ENCODE data around the gene MAN2A1. TPM values are rescaled to one million over a fixed set of nuclear protein-coding genes. Genes with fewer than 3 reads are reported as not detected.

MAN2A1 gene
- total RNA-seq, 1 donor from 2014 or later: 25.5 TPM

DNA sequence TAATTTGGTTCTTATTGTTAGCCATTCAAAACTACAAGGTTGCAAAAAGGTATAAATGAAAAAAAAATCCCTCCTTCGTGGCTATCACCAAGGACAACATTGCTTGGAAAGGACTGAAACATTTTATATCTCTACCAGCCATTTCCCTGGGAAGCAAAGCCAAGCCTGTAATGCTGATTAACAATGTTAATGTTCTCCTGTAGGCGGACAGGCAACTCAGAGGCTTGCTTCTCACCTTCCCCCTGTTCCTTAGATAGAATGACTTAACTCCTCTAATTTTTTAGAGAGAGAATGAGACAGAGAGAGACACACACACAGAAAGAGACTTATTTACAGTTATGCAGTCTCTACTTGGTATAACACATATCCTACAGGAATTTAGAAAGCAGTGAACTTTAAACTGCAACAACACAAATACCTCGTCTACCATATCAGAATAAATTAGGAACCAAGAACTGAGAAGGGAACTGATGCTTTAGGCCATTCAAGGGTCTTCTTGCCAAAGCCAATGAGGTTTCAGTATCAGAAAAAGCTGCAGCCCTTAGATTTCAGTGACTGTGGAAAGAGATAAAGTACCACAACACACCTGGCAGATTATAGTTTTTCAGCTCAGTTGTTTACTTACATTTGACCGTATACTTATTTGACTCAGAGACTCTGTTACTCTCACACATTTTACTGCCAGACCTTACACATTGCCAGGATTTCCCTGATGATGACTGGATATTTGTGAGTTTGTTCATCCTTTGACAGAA is 20.9 kb upstream of the MAN2A1 start:
- no peaks in the 10 kb centered on the region for H3K9me3 Mint-ChIP-seq

DNA sequence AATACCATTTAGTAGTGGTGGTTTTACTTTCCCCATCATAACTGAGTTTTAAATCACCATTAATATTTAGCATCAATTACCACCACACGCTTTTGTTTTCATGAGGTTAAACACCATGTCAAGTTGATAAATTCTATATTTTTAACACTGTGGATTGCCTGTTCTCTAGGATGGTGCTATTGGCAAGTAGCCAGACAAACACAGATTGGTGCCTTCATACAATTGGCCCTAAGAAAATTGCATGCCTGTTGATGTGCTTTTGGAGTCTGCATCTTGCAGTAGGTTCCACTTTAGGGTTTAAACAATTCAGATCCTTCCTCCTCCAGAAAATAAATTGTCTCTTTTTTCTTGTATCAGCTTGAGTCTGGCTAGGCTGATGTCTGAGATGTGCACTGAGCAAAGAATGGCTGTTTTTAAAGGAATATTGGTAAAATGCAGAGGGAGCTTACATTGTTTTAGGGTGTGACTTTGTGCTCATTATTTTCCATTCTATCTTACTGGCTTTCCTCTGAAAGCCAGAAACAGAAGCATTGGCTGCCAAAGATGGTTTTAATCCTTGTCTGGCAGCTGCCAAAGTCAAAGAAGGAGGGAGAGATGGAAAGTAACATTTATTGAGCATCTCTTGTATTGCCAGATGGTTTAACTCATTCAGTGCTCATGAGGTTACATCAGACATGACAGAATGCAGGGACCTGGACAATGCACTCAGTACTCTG is 19.6 kb upstream of the MAN2A1 start:
- H3K27ac Mint-ChIP-seq (ENCODE audit: unreplicated experiment): no peak overlapping the region
- H3K27me3 Mint-ChIP-seq (ENCODE audit: low read depth): no peaks in the 10 kb centered on the region

More for the DNA sequence above, 20.9 kb upstream of the MAN2A1 start:
- Mint-ChIP-seq H3K27me3 (ENCODE audit: low read depth) (no peaks in the 10 kb centered on the region), H3K4me3 (no peak overlapping the region), H3K27ac (ENCODE audit: unreplicated experiment) (no peak overlapping the region), H3K36me3 (ENCODE audit: low read depth) (no peaks in the 10 kb centered on the region), H3K4me1 (no peaks in the 10 kb centered on the region)
- DNase-seq (ENCODE audit: low read depth, low spot score): no peak
- TF ChIP-seq, protein P1, sequence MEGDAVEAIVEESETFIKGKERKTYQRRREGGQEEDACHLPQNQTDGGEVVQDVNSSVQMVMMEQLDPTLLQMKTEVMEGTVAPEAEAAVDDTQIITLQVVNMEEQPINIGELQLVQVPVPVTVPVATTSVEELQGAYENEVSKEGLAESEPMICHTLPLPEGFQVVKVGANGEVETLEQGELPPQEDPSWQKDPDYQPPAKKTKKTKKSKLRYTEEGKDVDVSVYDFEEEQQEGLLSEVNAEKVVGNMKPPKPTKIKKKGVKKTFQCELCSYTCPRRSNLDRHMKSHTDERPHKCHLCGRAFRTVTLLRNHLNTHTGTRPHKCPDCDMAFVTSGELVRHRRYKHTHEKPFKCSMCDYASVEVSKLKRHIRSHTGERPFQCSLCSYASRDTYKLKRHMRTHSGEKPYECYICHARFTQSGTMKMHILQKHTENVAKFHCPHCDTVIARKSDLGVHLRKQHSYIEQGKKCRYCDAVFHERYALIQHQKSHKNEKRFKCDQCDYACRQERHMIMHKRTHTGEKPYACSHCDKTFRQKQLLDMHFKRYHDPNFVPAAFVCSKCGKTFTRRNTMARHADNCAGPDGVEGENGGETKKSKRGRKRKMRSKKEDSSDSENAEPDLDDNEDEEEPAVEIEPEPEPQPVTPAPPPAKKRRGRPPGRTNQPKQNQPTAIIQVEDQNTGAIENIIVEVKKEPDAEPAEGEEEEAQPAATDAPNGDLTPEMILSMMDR (conservative IDR thresholded peaks at IDR 0.05): no peak

DNA sequence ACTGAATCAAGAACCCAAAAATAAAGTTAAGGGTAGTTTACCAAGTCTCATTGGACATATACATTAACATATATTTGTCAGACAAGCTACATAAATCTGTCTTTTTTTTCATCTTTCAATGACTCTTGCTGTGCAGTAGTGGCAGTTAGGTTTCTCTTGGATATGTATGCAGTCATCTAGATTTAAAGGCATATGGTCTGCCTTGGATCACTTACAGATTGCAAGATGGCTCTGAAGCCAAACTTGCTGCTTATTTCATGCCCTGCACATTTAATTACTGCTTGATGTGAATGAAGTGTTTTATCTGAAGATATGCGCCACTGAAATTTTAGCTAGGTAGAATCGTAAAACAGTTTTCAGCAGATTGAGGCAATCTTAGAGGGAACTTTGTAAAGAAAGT is 18.6 kb upstream of the MAN2A1 start:
- H3K27ac Mint-ChIP-seq (ENCODE audit: unreplicated experiment): no peak overlapping the region
- H3K4me3 Mint-ChIP-seq: no peak overlapping the region
- TF ChIP-seq, protein P1 (conservative IDR thresholded peaks at IDR 0.05): no peak
- H3K4me1 Mint-ChIP-seq: no peaks in the 10 kb centered on the region
- H3K36me3 Mint-ChIP-seq (ENCODE audit: low read depth): no peaks in the 10 kb centered on the region
- H3K27me3 Mint-ChIP-seq (ENCODE audit: low read depth): no peaks in the 10 kb centered on the region
- DNase-seq (ENCODE audit: low read depth, low spot score): no peak
- no peaks in the 10 kb centered on the region for H3K9me3 Mint-ChIP-seq

More for the DNA sequence above, 19.6 kb upstream of the MAN2A1 start:
- no peaks in the 10 kb centered on the region for H3K36me3 Mint-ChIP-seq (ENCODE audit: low read depth)
- H3K4me1 Mint-ChIP-seq: no peaks in the 10 kb centered on the region
- DNase-seq (ENCODE audit: low read depth, low spot score): no peak
- no peaks in the 10 kb centered on the region for H3K9me3 Mint-ChIP-seq
- H3K4me3 Mint-ChIP-seq: no peak overlapping the region
- TF ChIP-seq, protein P1 (conservative IDR thresholded peaks at IDR 0.05): no peak

DNA sequence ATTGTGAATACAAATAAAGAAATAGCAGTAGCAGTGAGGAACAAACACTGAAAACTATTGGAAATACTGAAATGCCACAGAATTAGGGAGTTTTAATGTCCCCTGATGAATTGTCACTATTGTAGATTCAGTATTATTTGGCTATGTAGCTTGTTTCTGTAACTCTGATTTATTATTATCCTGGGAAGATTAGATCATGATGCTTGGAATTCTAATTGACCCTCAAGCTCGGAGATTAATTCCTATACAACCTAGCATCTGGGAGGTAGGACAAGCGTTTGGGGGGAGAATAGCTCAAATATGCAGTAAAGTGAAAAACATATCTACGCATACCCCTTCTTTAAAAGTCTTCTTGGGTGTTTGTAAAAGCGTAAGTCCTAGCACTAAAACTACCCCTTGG is 15.1 kb upstream of the MAN2A1 start:
- Mint-ChIP-seq H3K27me3 (ENCODE audit: low read depth) (no peaks in the 10 kb centered on the region), H3K9me3 (no peaks in the 10 kb centered on the region), H3K4me1 (peaks cover 6% of the 10 kb centered on the region), H3K4me3 (no peak overlapping the region), H3K27ac (ENCODE audit: unreplicated experiment) (no peak overlapping the region), H3K36me3 (ENCODE audit: low read depth) (no peaks in the 10 kb centered on the region)
- TF ChIP-seq, protein P1 (conservative IDR thresholded peaks at IDR 0.05): no peak
- no peak for DNase-seq (ENCODE audit: low read depth, low spot score)

DNA sequence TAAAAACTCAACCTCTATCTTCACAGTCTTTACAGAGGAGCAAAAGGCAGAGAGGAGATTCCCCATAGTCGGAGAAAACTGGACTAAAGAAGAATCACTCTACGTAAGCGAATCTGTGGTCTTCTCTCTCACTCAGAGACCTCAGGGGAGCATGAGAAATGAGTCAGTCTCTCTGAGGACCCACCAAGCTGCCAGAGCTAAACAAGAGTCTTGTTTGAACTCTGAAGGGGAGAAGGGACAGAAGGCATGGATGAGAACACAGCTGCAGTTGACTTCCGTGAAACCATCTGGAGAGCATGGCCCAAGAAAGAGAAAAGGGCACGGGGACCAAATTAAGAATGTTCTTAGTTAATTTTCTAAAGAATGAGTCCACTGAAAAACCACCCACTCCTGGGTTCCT is 12.8 kb upstream of the MAN2A1 start:
- H3K27me3 Mint-ChIP-seq (ENCODE audit: low read depth): no peaks in the 10 kb centered on the region
- no peaks in the 10 kb centered on the region for H3K9me3 Mint-ChIP-seq
- peaks cover 6% of the 10 kb centered on the region for H3K4me1 Mint-ChIP-seq
- DNase-seq (ENCODE audit: low read depth, low spot score): no peak
- H3K4me3 Mint-ChIP-seq: no peak overlapping the region
- no peak overlapping the region for H3K27ac Mint-ChIP-seq (ENCODE audit: unreplicated experiment)
- TF ChIP-seq, protein P1 (conservative IDR thresholded peaks at IDR 0.05): no peak
- H3K36me3 Mint-ChIP-seq (ENCODE audit: low read depth): no peaks in the 10 kb centered on the region
